OCI-M2 (cell line): ENCODE measurements around the gene LRMDA.

Experiments
- DNase-seq: peaks from one replicate; lab custom pipeline; 2025; ENCODE audit not compliant: unreplicated experiment; lab: John Stamatoyannopoulos, UW

Gene LRMDA

GRCh38 chr10:76336213-76336963 lies 905.0 kb downstream of the LRMDA start:
- DNase-seq: no peak

- no peak for DNase-seq
Measured at GRCh38 chr10:76337641-76338040, 906.2 kb downstream of the LRMDA start.

GRCh38 chr10:76338187-76338586 lies 906.8 kb downstream of the LRMDA start:
- no peak for DNase-seq

- no peak for DNase-seq
Measured at GRCh38 chr10:76341740-76342139, 910.3 kb downstream of the LRMDA start.

GRCh38 chr10:76342996-76343395 lies 911.6 kb downstream of the LRMDA start:
- no peak for DNase-seq

- DNase-seq: no peak
Measured at GRCh38 chr10:76347832-76348231, 916.4 kb downstream of the LRMDA start.

GRCh38 chr10:76350583-76350982 lies 919.2 kb downstream of the LRMDA start:
- DNase-seq: no peak

GRCh38 chr10:76352300-76352699 lies 920.9 kb downstream of the LRMDA start:
- no peak for DNase-seq

- DNase-seq: no peak
Measured at GRCh38 chr10:76353237-76353851, 921.9 kb downstream of the LRMDA start.

- no peak for DNase-seq
Measured at GRCh38 chr10:76354212-76354738, 922.9 kb downstream of the LRMDA start.

- no peak for DNase-seq
Measured at GRCh38 chr10:76354921-76355320, 923.5 kb downstream of the LRMDA start.

GRCh38 chr10:76356557-76356956 lies 925.1 kb downstream of the LRMDA start:
- no peak for DNase-seq

- no peak for DNase-seq
Measured at GRCh38 chr10:76357726-76358415, 926.4 kb downstream of the LRMDA start.

- DNase-seq: no peak
Measured at GRCh38 chr10:76358743-76359395, 927.4 kb downstream of the LRMDA start.

- DNase-seq: no peak
Measured at GRCh38 chr10:76375761-76376160, 944.3 kb downstream of the LRMDA start.

- no peak for DNase-seq
Measured at GRCh38 chr10:76382381-76382851, 951.0 kb downstream of the LRMDA start.

- no peak for DNase-seq
Measured at GRCh38 chr10:76388321-76389023, 957.0 kb downstream of the LRMDA start.

- DNase-seq: no peak
Measured at GRCh38 chr10:76393875-76394706, 962.7 kb downstream of the LRMDA start.

GRCh38 chr10:76394707-76395042 lies 963.3 kb downstream of the LRMDA start:
- no peak for DNase-seq

GRCh38 chr10:76395251-76395650 lies 963.8 kb downstream of the LRMDA start:
- DNase-seq: no peak
